H1 (cell line): ENCODE measurements around the gene GATA5. TPM values are rescaled to one million over a fixed set of nuclear protein-coding genes. Genes with fewer than 3 reads are reported as not detected.

Source experiments
- CTCF ChIA-PET: fragments of 300-600 bp; sonication (Branson Sonifier 250); formaldehyde crosslinking; loops from one replicate; lab custom pipeline; 2021; ENCODE audit not compliant: partially characterized antibody; lab: Charles Lee
- POLR2A ChIA-PET: fragments of 300-600 bp; sonication (Branson Sonifier 250); formaldehyde crosslinking; loops from one replicate; lab custom pipeline; 2021; ENCODE audit warnings: inconsistent platforms; ENCODE audit not compliant: partially characterized antibody; lab: Charles Lee
- DNase-seq, 2 experiments: peaks; one replicate each; pipeline versions ENCODE4 v3.0.0 to v3.0.0-alpha.2; 2010 to 2022; ENCODE audit warnings: low spot score in 2 of 2, low read depth in 1 of 2, mixed read lengths in 1 of 2
- FAIRE-seq: peaks from 2 replicates; lab custom pipeline; 2011; peaks lifted over from hg19 to GRCh38; lab: Jason Lieb, UNC
- H2AFZ ChIP-seq: 2 replicates; pipeline ENCODE4 v1.8.1; 2012; ENCODE audit warnings: low read length, inconsistent platforms
- H2AK5ac ChIP-seq: 2 replicates; pipeline ENCODE4 v1.6.1; 2013; ENCODE audit warnings: low read depth, low read length
- H2BK120ac ChIP-seq: replicated peaks from 2 replicates; pipeline ENCODE3; 2013; ENCODE audit warnings: low read depth, low read length, inconsistent platforms
- H2BK12ac ChIP-seq: 2 replicates; pipeline ENCODE4 v1.6.1; 2013; ENCODE audit warnings: low read depth, low read length
- H2BK15ac ChIP-seq: 2 replicates; pipeline ENCODE4 v1.6.1; 2013; ENCODE audit warnings: low read length
- H2BK20ac ChIP-seq: 2 replicates; pipeline ENCODE4 v1.6.1; 2013; ENCODE audit warnings: low read length
- H2BK5ac ChIP-seq: 2 replicates; pipeline ENCODE4 v1.6.1; 2013; ENCODE audit warnings: low read depth, low read length
- H3K14ac ChIP-seq: 2 replicates; pipeline ENCODE4 v1.6.1; 2013; ENCODE audit warnings: inconsistent platforms; ENCODE audit not compliant: insufficient read length
- H3K18ac ChIP-seq: 2 replicates; pipeline ENCODE4 v1.6.1; 2013; ENCODE audit warnings: low read length; ENCODE audit errors: extremely low read depth
- H3K23ac ChIP-seq: 2 replicates; pipeline ENCODE4 v1.6.1; 2013; ENCODE audit warnings: inconsistent platforms; ENCODE audit not compliant: insufficient read length
- H3K23me2 ChIP-seq: 2 replicates; pipeline ENCODE4 v1.6.1; 2013; ENCODE audit warnings: low read depth, low read length
- H3K27ac ChIP-seq: 2 replicates; pipeline ENCODE4 v1.6.1; 2011; ENCODE audit warnings: low read depth, low read length, inconsistent platforms
- H3K27me3 ChIP-seq, 4 experiments: replicated peaks in 1 of 4; 1 replicate in 1 of 4; 2 replicates in 3 of 4; pipeline versions ENCODE4 v1.6.1 to v1.8.1; 2011 to 2013; ENCODE audit warnings: low read length in 3 of 4, mild to moderate bottlenecking in 3 of 4, inconsistent platforms in 2 of 4, mixed read lengths in 2 of 4, moderate library complexity in 1 of 4; ENCODE audit not compliant: control insufficient read depth in 3 of 4, insufficient read depth in 3 of 4; ENCODE audit errors: extremely low read depth in 1 of 4
- H3K36me3 ChIP-seq, 4 experiments: 2 replicates each; pipeline versions ENCODE4 v1.6.1 to v1.8.1; 2011 to 2013; ENCODE audit warnings: mild to moderate bottlenecking in 4 of 4, low read length in 3 of 4, moderate library complexity in 2 of 4, control low read depth in 1 of 4, inconsistent platforms in 1 of 4; ENCODE audit not compliant: insufficient read depth in 4 of 4, control insufficient read depth in 2 of 4
- H3K4ac ChIP-seq: replicated peaks from 2 replicates; pipeline ENCODE3; 2013; ENCODE audit warnings: low read length, low read depth, mixed read lengths, inconsistent platforms; ENCODE audit not compliant: insufficient read length
- H3K4me1 ChIP-seq, 4 experiments: replicated peaks in 1 of 4; 1 replicate in 1 of 4; 2 replicates in 3 of 4; pipeline versions ENCODE4 v1.6.1 to v1.8.1; 2011 to 2013; ENCODE audit warnings: low read length in 3 of 4, inconsistent platforms in 2 of 4, mixed read lengths in 1 of 4; ENCODE audit not compliant: insufficient read depth in 4 of 4, control insufficient read depth in 3 of 4
- H3K4me2 ChIP-seq, 2 experiments: 2 replicates each; pipeline versions ENCODE4 v1.6.1 to v1.8.1; 2011 to 2013; ENCODE audit warnings: low read depth in 2 of 2, low read length in 2 of 2, control low read depth in 1 of 2, inconsistent platforms in 1 of 2, mild to moderate bottlenecking in 1 of 2; ENCODE audit not compliant: insufficient read depth in 1 of 2
- H3K4me3 ChIP-seq, 4 experiments: fragments of 200-600, 300-600 bp in 1 of 4; sonication (generic), shearing (Covaris generic), sonication (Bioruptor Twin) in 1 of 4; 2 replicates each; pipeline versions ENCODE4 v1.5.1 to v1.8.1; 2011 to 2016; ENCODE audit warnings: low read length in 4 of 4, low read depth in 3 of 4, control low read depth in 2 of 4, inconsistent platforms in 2 of 4, mild to moderate bottlenecking in 2 of 4, mixed read lengths in 1 of 4, moderate library complexity in 1 of 4; ENCODE audit not compliant: insufficient read depth in 2 of 4; ENCODE audit errors: extremely low read depth in 1 of 4
- H3K56ac ChIP-seq: replicated peaks from 2 replicates; pipeline ENCODE3; 2013; ENCODE audit warnings: low read depth, mild to moderate bottlenecking, mixed read lengths, low read length, inconsistent platforms; ENCODE audit not compliant: insufficient read length
- H3K79me1 ChIP-seq: 2 replicates; pipeline ENCODE4 v1.6.1; 2013; ENCODE audit warnings: low read depth, low read length, control low read depth
- H3K79me2 ChIP-seq, 2 experiments: 2 replicates each; pipeline versions ENCODE4 v1.6.1 to v1.8.1; 2012 to 2013; ENCODE audit warnings: low read length in 2 of 2, mild to moderate bottlenecking in 2 of 2, inconsistent platforms in 1 of 2; ENCODE audit not compliant: insufficient read depth in 2 of 2, control insufficient read depth in 1 of 2
- H3K9ac ChIP-seq, 4 experiments: replicated peaks in 1 of 4; 1 replicate in 1 of 4; 2 replicates in 3 of 4; pipeline versions ENCODE4 v1.6.1 to v1.8.1; 2011 to 2013; ENCODE audit warnings: low read depth in 3 of 4, low read length in 3 of 4, control low read depth in 2 of 4, mild to moderate bottlenecking in 2 of 4, moderate library complexity in 2 of 4, inconsistent platforms in 1 of 4; ENCODE audit errors: extremely low read depth in 1 of 4
- H3K9me3 ChIP-seq, 2 experiments: 2 replicates each; pipeline versions ENCODE4 v1.6.1 to v1.8.1; 2012 to 2013; ENCODE audit warnings: mild to moderate bottlenecking in 2 of 2, moderate library complexity in 2 of 2, control low read depth in 1 of 2, inconsistent platforms in 1 of 2, low read depth in 1 of 2, low read length in 1 of 2, mixed read lengths in 1 of 2; ENCODE audit not compliant: insufficient read depth in 2 of 2
- H4K20me1 ChIP-seq, 2 experiments: replicated peaks in 1 of 2; 2 replicates each; pipeline versions ENCODE3 to v1.8.1; 2011 to 2013; ENCODE audit warnings: inconsistent platforms in 2 of 2, low read length in 2 of 2, mild to moderate bottlenecking in 1 of 2; ENCODE audit not compliant: insufficient read depth in 2 of 2, control insufficient read depth in 1 of 2
- H4K5ac ChIP-seq: 2 replicates; pipeline ENCODE4 v1.6.1; 2013; ENCODE audit warnings: low read length, low read depth, mixed read lengths, inconsistent platforms; ENCODE audit not compliant: insufficient read length
- H4K8ac ChIP-seq: 2 replicates; pipeline ENCODE4 v1.8.0; 2013; ENCODE audit warnings: mild to moderate bottlenecking, moderate library complexity, low read length, inconsistent platforms; ENCODE audit not compliant: insufficient read depth; ENCODE audit errors: extremely low read depth
- H4K91ac ChIP-seq: replicated peaks from 2 replicates; pipeline ENCODE3; 2013; ENCODE audit warnings: low read length, mixed read lengths, inconsistent platforms; ENCODE audit not compliant: insufficient read length
- ASH2L ChIP-seq: fragments of 200-600, 300-600 bp; sonication (generic); IDR thresholded peaks from one replicate; pipeline ENCODE4 v1.7.1; 2017; ENCODE audit warnings: low read length
- CREB1 ChIP-seq: IDR thresholded peaks from 2 replicates; pipeline ENCODE4 v1.6.1; 2012; ENCODE audit warnings: inconsistent platforms
- EGR1 ChIP-seq: IDR thresholded peaks from 2 replicates; pipeline ENCODE4 v1.6.1; 2011; ENCODE audit warnings: low read depth, low read length, borderline replicate concordance
- EP300 ChIP-seq, 2 experiments: IDR thresholded peaks; 1 replicate in 1 of 2; 2 replicates in 1 of 2; pipeline ENCODE4 v1.6.1; 2011 to 2012; ENCODE audit warnings: low read depth in 2 of 2, low read length in 2 of 2, mild to moderate bottlenecking in 2 of 2, borderline replicate concordance in 1 of 2, inconsistent platforms in 1 of 2, moderate library complexity in 1 of 2
- JUND ChIP-seq: IDR thresholded peaks from 2 replicates; pipeline ENCODE4 v1.6.1; 2011; ENCODE audit warnings: mild to moderate bottlenecking, improper control_type of control experiment, low read length
- MAFK ChIP-seq: IDR thresholded peaks from 2 replicates; pipeline ENCODE4 v1.6.1; 2012; ENCODE audit warnings: low read depth, mild to moderate bottlenecking, improper control_type of control experiment, low read length
- RAD21 ChIP-seq, 2 experiments: IDR thresholded peaks in 1 of 2; conservative IDR thresholded peaks in 1 of 2; 2 replicates each; pipeline ENCODE4 v1.6.1; 2011; ENCODE audit warnings: low read depth in 2 of 2, low read length in 2 of 2, improper control_type of control experiment in 1 of 2, inconsistent platforms in 1 of 2, mild to moderate bottlenecking in 1 of 2, moderate library complexity in 1 of 2
- RBBP5 ChIP-seq: IDR thresholded peaks from 2 replicates; pipeline ENCODE4 v1.7.1; 2012; ENCODE audit warnings: low read depth, mild to moderate bottlenecking, inconsistent platforms, low read length, moderate library complexity, borderline replicate concordance
- RFX5 ChIP-seq: IDR thresholded peaks from 2 replicates; pipeline ENCODE4 v1.6.1; 2011; ENCODE audit warnings: low read depth, low read length, improper control_type of control experiment, borderline replicate concordance
- SP1 ChIP-seq: IDR thresholded peaks from 2 replicates; pipeline ENCODE4 v1.6.1; 2011; ENCODE audit warnings: low read depth, low read length
- SP4 ChIP-seq: IDR thresholded peaks from 2 replicates; pipeline ENCODE4 v1.6.1; 2012; ENCODE audit warnings: low read length, inconsistent platforms
- TBP ChIP-seq: IDR thresholded peaks from 2 replicates; pipeline ENCODE4 v1.6.1; 2011; ENCODE audit warnings: low read depth, low read length, improper control_type of control experiment
- TCF12 ChIP-seq: IDR thresholded peaks from 2 replicates; pipeline ENCODE4 v1.6.1; 2011; ENCODE audit warnings: low read depth, mild to moderate bottlenecking, low read length
- WGBS, 2 experiments: shearing (Covaris generic) in 1 of 2; methylation state at CpG; one replicate each; pipeline versions ENCODE4 v1.1.6 to v1.1.7; 2013 to 2015; ENCODE audit warnings: low lambda C conversion rate in 2 of 2, mixed read lengths in 2 of 2, inconsistent platforms in 1 of 2, low coverage in 1 of 2, missing lambda C conversion rate in 1 of 2; ENCODE audit not compliant: insufficient replicate concordance in 2 of 2, insufficient coverage in 1 of 2, insufficient read length in 1 of 2; ENCODE audit errors: extremely low coverage in 1 of 2, missing lambda C conversion rate in 1 of 2; 5-methylcytosine and 5-hydroxymethylcytosine counted together
- polyA plus RNA-seq, 7 experiments: library from polyadenylated mRNA; depleted of rRNA in 3 of 7; stranded (reverse) in 5 of 7; unstranded in 2 of 7; fragments of >200 nt in 5 of 7; fragments of 200-250 nt in 2 of 7; gene quantifications; 1 replicate in 5 of 7; 2 replicates in 1 of 7; 4 replicates in 1 of 7; pipeline versions ENCODE4 v1.2.1 to v1.2.3, GENCODE V29; 2011 to 2013; ENCODE audit warnings: missing spikeins in 2 of 7, mixed read lengths in 2 of 7
- total RNA-seq: library from RNA; stranded (reverse); fragmentation: NEBNext Ultra II Directional; extraction: Animal tissue kit (Norgen Biotek cat#: 25700); gene quantifications from 2 replicates; pipeline ENCODE4 v1.2.1, GENCODE V29; 2021

The GATA5 gene
- total and polyA plus RNA-seq, 2 of the 8 experiments (the other 6 are each of a cell fraction or from before 2014, with no cell fraction given): 0.08 to 0.11 TPM

DNA sequence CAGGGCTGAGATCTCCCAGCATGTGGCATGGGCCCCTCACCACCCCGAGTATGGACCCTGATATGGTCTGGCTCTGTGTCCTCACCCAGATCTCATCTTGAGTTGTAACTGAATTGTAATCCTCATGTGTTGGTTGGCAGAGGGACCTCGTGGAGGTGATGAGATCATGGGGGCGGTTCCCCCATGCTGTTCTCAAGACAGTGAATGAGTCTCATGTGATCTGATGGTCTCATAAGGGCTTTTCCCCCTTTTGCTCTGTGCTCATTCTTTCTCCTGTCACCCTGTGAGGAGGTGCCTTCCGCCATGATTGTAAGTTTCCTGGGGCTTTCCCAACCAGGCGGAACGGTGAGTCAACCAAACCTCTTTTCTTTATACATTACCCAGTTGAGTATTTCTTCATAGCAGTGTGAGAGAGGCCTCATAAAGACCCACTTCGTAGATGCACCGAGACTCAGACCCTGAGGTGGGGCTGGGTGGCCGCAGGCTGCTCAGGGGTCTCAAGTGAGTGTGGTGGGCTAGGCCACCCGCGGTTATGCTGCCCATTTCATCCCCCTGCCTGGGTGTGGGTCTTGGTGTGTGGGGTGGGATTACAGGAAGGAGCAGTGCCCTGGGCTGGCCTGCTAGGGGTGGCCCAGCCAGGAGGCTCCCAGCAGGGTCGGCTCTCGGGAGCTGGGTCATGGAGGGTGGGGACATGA is 26.2 kb upstream of the GATA5 start:
- Histone ChIP-seq H4K91ac (no peak overlapping the region), H3K79me1 (no peaks in the 10 kb centered on the region), H4K20me1 (peaks cover 0 to 6% of the 10 kb centered on the region in 2 experiments), H2BK12ac (no peak overlapping the region), H3K36me3 (no peaks in the 10 kb centered on the region), H4K8ac (no peak overlapping the region), H2BK120ac (no peak overlapping the region), H3K4me2 (no peak overlapping the region), H3K27me3 (peaks cover 0 to 5% (median 2%) of the 10 kb centered on the region in 4 experiments; a peak in 2 of 7 replicates), H3K9ac (no peak overlapping the region), H3K18ac (no peak overlapping the region), H2BK20ac (no peak overlapping the region), H3K23ac (no peak overlapping the region), H3K4me3 (no peak overlapping the region), H3K4ac (no peak overlapping the region), H3K79me2 (no peaks in the 10 kb centered on the region), H2BK5ac (no peak overlapping the region), H2BK15ac (no peak overlapping the region), H3K14ac (no peak overlapping the region), H2AK5ac (no peak overlapping the region), H3K56ac (no peak overlapping the region), H3K4me1 (peaks cover 0 to 3% (median under 1%) of the 10 kb centered on the region in 4 experiments; a peak in 2 of 7 replicates), H3K23me2 (peaks cover 9% of the 10 kb centered on the region; the same call in 1 of the 2 replicates), H4K5ac (no peak overlapping the region), H3K9me3 (no peaks in the 10 kb centered on the region), H2AFZ (no peak overlapping the region), H3K27ac (no peak overlapping the region)
- ChIA-PET POLR2A (no interaction called here), CTCF (interaction anchor here (0.6 to 2.4 kb wide), 15 partner anchors 9 to 399 kb away, joined by 3 to 12 read pairs (median 3); no protein-coding TSS in a partner anchor)
- no peak for DNase-seq
- WGBS, 2 experiments: 89% methylated on average over 13 of the region's 13 CpGs; no CpG with 5 or more reads in 1 of the 2 experiments
- no peak for FAIRE-seq
- no peak for TF ChIP-seq RBBP5
- TF ChIP-seq SP4: no peak
- no peak for TF ChIP-seq CREB1
- no peak for TF ChIP-seq SP1
- no peak for TF ChIP-seq MAFK
- no peak for TF ChIP-seq JUND
- TF ChIP-seq RAD21 (IDR thresholded peaks at IDR 0.05 in 1 of 2, conservative IDR thresholded peaks at IDR 0.05 in 1 of 2; ENCODE audit: low read depth in 2 of 2, low read length in 2 of 2): no peak
- TF ChIP-seq RFX5: no peak
- TF ChIP-seq ASH2L: no peak
- TF ChIP-seq EP300 (IDR thresholded peaks at IDR 0.05; ENCODE audit: borderline replicate concordance in 1 of 2, low read depth in 2 of 2, low read length in 2 of 2): no peak
- TF ChIP-seq EGR1: no peak
- no peak for TF ChIP-seq TCF12
- no peak for TF ChIP-seq TBP
